Ishikawa (cell line): ENCODE results near the gene KRT79.

Experiments used
- EP300 ChIP-seq: IDR thresholded peaks from 2 replicates; pipeline ENCODE4 v1.6.1; 2012; ENCODE audit warnings: borderline replicate concordance
- RAD21 ChIP-seq: IDR thresholded peaks from 2 replicates; pipeline ENCODE4 v1.6.1; 2012; ENCODE audit warnings: low read depth
- TAF1 ChIP-seq: IDR thresholded peaks from 2 replicates; pipeline ENCODE4 v1.6.1; 2012; ENCODE audit warnings: low read depth, mild to moderate bottlenecking
- YY1 ChIP-seq: IDR thresholded peaks from 2 replicates; pipeline ENCODE4 v1.6.1; 2012; ENCODE audit warnings: low read depth
- TF ChIP-seq, protein P1 (sequence below): IDR thresholded peaks from 2 replicates; pipeline ENCODE4 v1.6.1; 2012; ENCODE audit warnings: low read depth, mild to moderate bottlenecking
- TF ChIP-seq, protein P2 (sequence below): IDR thresholded peaks from 2 replicates; pipeline ENCODE4 v1.6.1; 2012

DNA sequence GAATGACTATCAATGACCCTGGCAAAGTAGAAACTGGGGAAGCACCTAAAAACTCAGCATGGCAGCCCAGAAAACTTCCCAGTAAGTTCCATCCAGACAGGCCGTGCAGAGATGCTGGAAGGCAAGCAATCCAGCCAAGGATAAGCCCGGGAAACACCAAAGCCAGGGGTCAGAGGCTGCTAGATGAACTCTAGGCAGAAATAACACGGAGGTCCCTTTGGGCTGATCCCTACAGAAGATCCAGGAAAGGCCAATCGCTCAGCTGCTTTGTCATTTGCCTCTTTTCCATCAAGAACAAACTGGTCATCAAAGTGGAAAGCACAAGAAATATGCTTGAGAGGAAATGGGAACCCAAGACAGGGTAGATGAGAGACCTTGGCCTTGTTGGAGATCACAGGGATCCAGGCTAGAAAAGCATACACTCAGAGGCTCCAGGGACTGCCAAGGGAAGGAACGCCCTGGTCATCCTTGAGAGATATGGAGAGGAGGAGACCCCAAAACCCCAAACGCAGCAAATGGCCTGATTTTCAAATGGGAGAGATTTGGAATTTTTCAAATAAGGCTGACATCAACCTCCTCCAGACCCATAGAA, 6.5 kb downstream of the KRT79 start:
- TF ChIP-seq EP300 (no peak), YY1 (no peak), RAD21 (no peak), TAF1 (no peak)
- TF ChIP-seq, protein P1, sequence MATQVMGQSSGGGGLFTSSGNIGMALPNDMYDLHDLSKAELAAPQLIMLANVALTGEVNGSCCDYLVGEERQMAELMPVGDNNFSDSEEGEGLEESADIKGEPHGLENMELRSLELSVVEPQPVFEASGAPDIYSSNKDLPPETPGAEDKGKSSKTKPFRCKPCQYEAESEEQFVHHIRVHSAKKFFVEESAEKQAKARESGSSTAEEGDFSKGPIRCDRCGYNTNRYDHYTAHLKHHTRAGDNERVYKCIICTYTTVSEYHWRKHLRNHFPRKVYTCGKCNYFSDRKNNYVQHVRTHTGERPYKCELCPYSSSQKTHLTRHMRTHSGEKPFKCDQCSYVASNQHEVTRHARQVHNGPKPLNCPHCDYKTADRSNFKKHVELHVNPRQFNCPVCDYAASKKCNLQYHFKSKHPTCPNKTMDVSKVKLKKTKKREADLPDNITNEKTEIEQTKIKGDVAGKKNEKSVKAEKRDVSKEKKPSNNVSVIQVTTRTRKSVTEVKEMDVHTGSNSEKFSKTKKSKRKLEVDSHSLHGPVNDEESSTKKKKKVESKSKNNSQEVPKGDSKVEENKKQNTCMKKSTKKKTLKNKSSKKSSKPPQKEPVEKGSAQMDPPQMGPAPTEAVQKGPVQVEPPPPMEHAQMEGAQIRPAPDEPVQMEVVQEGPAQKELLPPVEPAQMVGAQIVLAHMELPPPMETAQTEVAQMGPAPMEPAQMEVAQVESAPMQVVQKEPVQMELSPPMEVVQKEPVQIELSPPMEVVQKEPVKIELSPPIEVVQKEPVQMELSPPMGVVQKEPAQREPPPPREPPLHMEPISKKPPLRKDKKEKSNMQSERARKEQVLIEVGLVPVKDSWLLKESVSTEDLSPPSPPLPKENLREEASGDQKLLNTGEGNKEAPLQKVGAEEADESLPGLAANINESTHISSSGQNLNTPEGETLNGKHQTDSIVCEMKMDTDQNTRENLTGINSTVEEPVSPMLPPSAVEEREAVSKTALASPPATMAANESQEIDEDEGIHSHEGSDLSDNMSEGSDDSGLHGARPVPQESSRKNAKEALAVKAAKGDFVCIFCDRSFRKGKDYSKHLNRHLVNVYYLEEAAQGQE, result no peak
- TF ChIP-seq, protein P2, sequence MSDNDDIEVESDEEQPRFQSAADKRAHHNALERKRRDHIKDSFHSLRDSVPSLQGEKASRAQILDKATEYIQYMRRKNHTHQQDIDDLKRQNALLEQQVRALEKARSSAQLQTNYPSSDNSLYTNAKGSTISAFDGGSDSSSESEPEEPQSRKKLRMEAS, result no peak
